HUES6 (cell line): Measurements from ENCODE around the gene PLA2G1B.

Experiments
- H3K27ac ChIP-seq: 2 replicates; pipeline ENCODE4 v1.7.0; 2013; ENCODE audit warnings: low read depth, mild to moderate bottlenecking, low read length, inconsistent platforms
- H3K27me3 ChIP-seq: 2 replicates; pipeline ENCODE4 v1.6.1; 2013; ENCODE audit warnings: low read length; ENCODE audit not compliant: control insufficient read depth, insufficient read depth
- H3K36me3 ChIP-seq: 2 replicates; pipeline ENCODE4 v1.6.1; 2013; ENCODE audit warnings: low read length; ENCODE audit not compliant: control insufficient read depth, insufficient read depth
- H3K4me1 ChIP-seq: 2 replicates; pipeline ENCODE4 v1.6.1; 2013; ENCODE audit warnings: low read length; ENCODE audit not compliant: control insufficient read depth, insufficient read depth
- H3K4me3 ChIP-seq: 2 replicates; pipeline ENCODE4 v1.5.1; 2013; ENCODE audit warnings: low read depth, low read length
- H3K9ac ChIP-seq: one replicate; pipeline ENCODE4 v1.6.1; 2013; ENCODE audit warnings: mild to moderate bottlenecking, low read length
- H3K9me3 ChIP-seq: 2 replicates; pipeline ENCODE4 v1.6.1; 2013; ENCODE audit warnings: low read depth, low read length; ENCODE audit not compliant: control insufficient read depth, insufficient read depth

Gene PLA2G1B

DNA sequence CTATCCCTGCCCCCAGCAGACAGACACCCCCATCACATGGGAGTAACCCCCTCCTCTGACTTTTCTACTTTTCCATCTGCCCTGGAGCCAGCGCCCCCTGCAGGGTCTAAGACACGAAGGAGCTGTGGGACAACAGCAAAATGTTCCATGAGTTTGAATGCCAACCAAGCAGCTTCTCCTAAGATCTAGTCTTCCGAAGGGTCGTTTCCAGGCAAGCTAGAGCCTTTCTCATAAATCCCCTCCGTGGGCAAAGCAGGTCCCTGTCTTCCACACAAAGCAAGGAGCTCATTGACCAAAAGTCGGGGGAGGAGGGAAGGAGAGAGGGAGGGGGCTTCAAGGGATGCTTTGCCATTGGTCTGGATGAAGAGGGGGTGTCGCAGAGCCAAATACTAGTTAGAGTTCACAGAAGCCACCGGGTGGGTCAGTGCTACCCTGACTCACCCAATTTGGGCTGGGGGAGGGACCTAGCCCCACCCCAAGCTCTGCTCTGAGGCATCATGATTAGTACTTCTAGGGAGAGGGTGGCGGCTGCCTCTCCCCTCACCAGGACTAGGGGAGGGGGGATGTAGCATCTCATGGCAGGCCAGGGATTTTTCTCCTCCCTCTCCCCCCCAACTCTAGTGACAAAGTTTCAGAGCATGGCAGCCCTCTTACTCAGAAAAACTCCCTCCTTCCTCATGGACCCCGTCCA lies 39.8 kb upstream of the PLA2G1B start:
- H3K9me3 ChIP-seq, result no peaks in the 10 kb centered on the region
- no peak overlapping the region for H3K27ac ChIP-seq
- peaks cover 25% of the 10 kb centered on the region for H3K27me3 ChIP-seq
- H3K4me3 ChIP-seq, result peak overlapping the region; percentile 60
- peak overlapping the region; percentile 48 for H3K9ac ChIP-seq
- H3K4me1 ChIP-seq, result peaks cover 43% of the 10 kb centered on the region
- peaks cover 29% of the 10 kb centered on the region for H3K36me3 ChIP-seq

- Histone ChIP-seq H3K36me3 (peaks cover 32% of the 10 kb centered on the region), H3K27ac (no peak overlapping the region), H3K4me3 (0 out of 2 replicates have a peak overlapping the region, but pooled peaks have one; percentile 60), H3K9ac (no peak overlapping the region), H3K4me1 (peaks cover 48% of the 10 kb centered on the region), H3K9me3 (no peaks in the 10 kb centered on the region), H3K27me3 (peaks cover 25% of the 10 kb centered on the region)
These were observed 39.3 kb upstream of the PLA2G1B start for GRCh38 chr12:120366845-120367232.

GRCh38 chr12:120366341-120366705 lies 38.7 kb upstream of the PLA2G1B start:
- H3K27ac ChIP-seq, result no peak overlapping the region
- H3K4me3 ChIP-seq, result no peak overlapping the region
- peaks cover 20% of the 10 kb centered on the region for H3K27me3 ChIP-seq
- peaks cover 32% of the 10 kb centered on the region for H3K36me3 ChIP-seq
- H3K4me1 ChIP-seq, result peaks cover 44% of the 10 kb centered on the region
- no peaks in the 10 kb centered on the region for H3K9me3 ChIP-seq
- H3K9ac ChIP-seq, result no peak overlapping the region

DNA sequence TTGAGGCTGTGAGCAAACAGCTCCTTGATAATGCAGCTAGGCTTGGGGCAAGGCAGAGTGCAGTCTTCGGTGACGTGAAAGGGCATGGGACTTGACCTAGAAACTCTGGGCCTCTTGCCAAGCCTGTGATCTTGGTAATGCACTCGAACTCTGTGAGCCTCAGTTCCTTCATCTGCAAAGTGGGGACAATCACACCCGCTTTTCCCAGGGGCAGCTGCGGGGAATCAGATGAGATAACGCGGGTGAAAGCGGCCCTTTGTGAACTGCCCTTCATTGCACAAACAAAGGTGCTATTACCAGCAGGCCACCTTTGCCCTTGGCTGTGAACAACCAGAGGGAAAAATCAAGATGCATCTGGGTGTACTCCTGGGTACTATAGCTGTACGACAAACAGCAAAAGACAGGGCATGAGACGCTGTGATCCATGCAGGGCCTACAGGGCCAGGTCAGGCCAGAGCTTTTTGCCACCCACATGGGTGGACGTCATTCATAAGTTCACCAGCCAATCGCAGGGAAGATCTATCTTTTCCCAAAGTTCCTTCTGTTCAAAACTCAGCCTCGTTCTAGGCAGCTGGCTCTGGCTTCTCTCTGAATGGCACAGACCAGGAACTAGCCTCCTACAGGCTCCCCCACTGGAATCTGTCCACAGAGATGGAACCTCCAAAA lies 38.2 kb upstream of the PLA2G1B start:
- Histone ChIP-seq H3K27ac (no peak overlapping the region), H3K9me3 (no peaks in the 10 kb centered on the region), H3K4me1 (peaks cover 44% of the 10 kb centered on the region), H3K36me3 (peaks cover 32% of the 10 kb centered on the region), H3K4me3 (no peak overlapping the region), H3K27me3 (peaks cover 15% of the 10 kb centered on the region), H3K9ac (no peak overlapping the region)

- H3K4me1 ChIP-seq, result peaks cover 36% of the 10 kb centered on the region
- no peak overlapping the region for H3K9ac ChIP-seq
- H3K9me3 ChIP-seq, result no peaks in the 10 kb centered on the region
- peaks cover 37% of the 10 kb centered on the region for H3K36me3 ChIP-seq
- H3K4me3 ChIP-seq, result no peak overlapping the region
- H3K27ac ChIP-seq, result no peak overlapping the region
- H3K27me3 ChIP-seq, result peaks cover 1% of the 10 kb centered on the region
These were observed 36.9 kb upstream of the PLA2G1B start for GRCh38 chr12:120364487-120364886.

GRCh38 chr12:120363274-120363855 lies 35.8 kb upstream of the PLA2G1B start:
- Histone ChIP-seq H3K9ac (peak overlapping the region; percentile 7), H3K27me3 (no peaks in the 10 kb centered on the region), H3K4me3 (no peak overlapping the region), H3K36me3 (peaks cover 44% of the 10 kb centered on the region), H3K27ac (no peak overlapping the region), H3K4me1 (peaks cover 48% of the 10 kb centered on the region), H3K9me3 (no peaks in the 10 kb centered on the region)

DNA sequence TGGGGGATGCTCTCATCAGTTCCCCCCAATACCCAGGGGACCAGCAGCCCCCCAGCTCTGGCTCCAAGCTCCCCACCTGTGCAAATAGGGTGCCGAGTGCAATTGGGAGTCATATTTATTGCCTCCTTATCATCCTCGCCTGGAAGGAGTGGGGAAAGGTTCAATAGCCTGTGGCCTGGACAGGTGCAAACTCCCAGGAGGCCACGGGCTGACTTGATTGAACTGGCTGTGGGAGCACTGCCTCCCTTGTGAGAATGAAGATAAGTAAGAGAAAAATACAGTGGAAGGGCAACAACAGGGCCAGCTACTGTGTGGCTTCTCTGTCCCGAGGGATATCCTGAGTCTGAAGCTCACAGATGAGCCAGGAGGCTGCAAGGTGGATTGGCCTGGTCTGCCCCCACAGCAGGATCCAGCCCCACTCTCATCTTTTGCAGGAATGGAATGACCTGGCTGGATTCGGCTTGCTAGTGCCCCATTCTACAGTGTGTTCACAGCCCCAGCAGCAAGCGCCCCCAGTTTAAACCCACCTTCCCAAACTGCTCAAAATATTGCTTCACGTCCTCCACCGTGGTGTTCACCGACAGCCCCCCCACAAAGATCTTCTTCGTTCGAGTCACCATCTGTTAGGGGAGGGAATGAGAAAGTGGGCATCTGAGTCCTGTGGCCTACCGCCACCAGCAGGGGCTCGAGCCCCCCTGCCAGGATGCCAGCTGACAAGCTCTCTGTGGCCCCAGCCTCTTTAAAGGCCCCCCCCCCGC lies 35.1 kb upstream of the PLA2G1B start:
- H3K4me3 ChIP-seq, result 0 out of 2 replicates have a peak overlapping the region, but pooled peaks have one; percentile 57
- no peaks in the 10 kb centered on the region for H3K9me3 ChIP-seq
- H3K9ac ChIP-seq, result no peak overlapping the region
- no peak overlapping the region for H3K27ac ChIP-seq
- no peaks in the 10 kb centered on the region for H3K27me3 ChIP-seq
- peaks cover 51% of the 10 kb centered on the region for H3K4me1 ChIP-seq
- H3K36me3 ChIP-seq, result peaks cover 51% of the 10 kb centered on the region

- Histone ChIP-seq H3K27ac (peak overlapping the region; percentile 90), H3K36me3 (peaks cover 58% of the 10 kb centered on the region), H3K9me3 (no peaks in the 10 kb centered on the region), H3K9ac (peak overlapping the region; percentile 63), H3K27me3 (no peaks in the 10 kb centered on the region), H3K4me1 (peaks cover 46% of the 10 kb centered on the region), H3K4me3 (peak overlapping the region; percentile 57)
These were observed 34.1 kb upstream of the PLA2G1B start for GRCh38 chr12:120361506-120362208.

GRCh38 chr12:120359128-120359527 lies 31.5 kb upstream of the PLA2G1B start:
- no peak overlapping the region for H3K9ac ChIP-seq
- H3K27ac ChIP-seq, result no peak overlapping the region; the same call in 1 of the 2 replicates
- peaks cover 46% of the 10 kb centered on the region for H3K4me1 ChIP-seq

GRCh38 chr12:120358412-120359100 lies 31.0 kb upstream of the PLA2G1B start:
- Histone ChIP-seq H3K9me3 (no peaks in the 10 kb centered on the region), H3K27ac (peak overlapping the region; percentile 44; the same call in 1 of the 2 replicates), H3K4me3 (no peak overlapping the region), H3K9ac (peak overlapping the region; percentile 11), H3K36me3 (peaks cover 58% of the 10 kb centered on the region), H3K4me1 (peaks cover 46% of the 10 kb centered on the region), H3K27me3 (no peaks in the 10 kb centered on the region)

More at GRCh38 chr12:120359128-120359527, 31.5 kb upstream of the PLA2G1B start:
- H3K27me3 ChIP-seq, result no peaks in the 10 kb centered on the region
- H3K9me3 ChIP-seq, result no peaks in the 10 kb centered on the region
- no peak overlapping the region for H3K4me3 ChIP-seq
- peaks cover 54% of the 10 kb centered on the region for H3K36me3 ChIP-seq
